Measurements from ENCODE around the gene GOLGA6D. TPM values are rescaled to one million over a fixed set of nuclear protein-coding genes. Genes with fewer than 3 reads are reported as not detected.
"Not testable (repeated sequence)": the region's sequence is repeated elsewhere in the genome, so short reads cannot be mapped to it uniquely, and the experiment has no call there.

GOLGA6D gene
- total and polyA plus RNA-seq, 2 of the 8 experiments (the other 6 are each of a cell fraction or from before 2014, with no cell fraction given), result 0.27 to 0.69 TPM

DNA sequence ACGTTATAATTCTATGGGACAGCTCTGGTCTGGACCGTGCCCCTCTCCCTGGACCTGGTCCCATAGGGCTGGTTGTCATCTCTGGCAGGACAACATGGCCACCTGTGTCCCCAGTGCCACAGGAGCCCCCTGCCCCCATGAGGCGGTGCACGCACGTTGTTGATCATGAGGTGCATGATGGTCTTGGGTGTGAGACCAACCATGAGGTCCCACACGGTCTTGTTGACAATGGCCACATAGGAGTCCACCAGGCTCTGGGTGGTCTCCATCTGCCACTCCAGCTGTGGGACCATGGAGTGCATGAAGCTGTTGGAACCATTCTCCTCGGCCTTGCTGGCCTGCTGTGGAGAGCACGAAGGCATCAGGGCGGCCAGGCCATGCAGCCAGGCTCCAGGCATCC is 19.7 kb downstream of the GOLGA6D start (continued):
- no peak for TF ChIP-seq KDM1A (IDR thresholded peaks at IDR 0.05; ENCODE audit: borderline replicate concordance, low read length)
- no peak for TF ChIP-seq EP300 (IDR thresholded peaks at IDR 0.05; ENCODE audit: borderline replicate concordance in 1 of 2, low read depth in 2 of 2, low read length in 2 of 2)
- no peak for TF ChIP-seq POU5F1 (IDR thresholded peaks at IDR 0.05; ENCODE audit: low read depth, low read length)
- no peak for TF ChIP-seq KDM4A (IDR thresholded peaks at IDR 0.05; ENCODE audit: low read depth, low read length, severe bottlenecking)
- no peak for TF ChIP-seq SIN3A (conservative IDR thresholded peaks at IDR 0.05 in 1 of 2, IDR thresholded peaks at IDR 0.05 in 1 of 2; ENCODE audit: low read depth in 1 of 2, low read length in 2 of 2)

DNA sequence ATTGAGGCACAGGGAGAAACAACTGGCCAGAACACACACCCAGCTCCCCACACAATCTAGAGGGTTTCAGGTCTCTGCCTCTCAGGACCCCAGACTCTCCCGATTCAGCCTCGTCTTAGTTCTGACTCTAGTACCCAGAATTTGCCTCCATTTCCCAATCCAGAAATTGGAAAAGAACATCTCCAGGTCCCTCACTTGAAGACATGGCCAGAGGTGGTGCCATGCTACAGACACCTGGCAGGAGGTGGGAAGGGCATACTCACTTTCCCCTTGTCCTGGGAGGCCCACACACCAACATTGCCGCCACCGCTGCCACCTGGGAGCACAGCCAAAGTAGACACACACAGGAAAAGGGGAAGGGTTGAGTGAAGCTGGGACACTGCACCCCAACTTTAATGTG is 20.1 kb downstream of the GOLGA6D start:
- H3K23ac ChIP-seq (ENCODE audit: insufficient read length); H2BK120ac ChIP-seq (replicated peaks; ENCODE audit: low read depth, low read length); H4K5ac ChIP-seq (ENCODE audit: insufficient read length, low read depth, low read length); H3K9me3 ChIP-seq (ENCODE audit: insufficient read depth in 2 of 2, low read depth in 1 of 2, low read length in 1 of 2); H4K8ac ChIP-seq (ENCODE audit: extremely low read depth, insufficient read depth, low read length); DNase-seq (ENCODE audit: low read depth in 1 of 2, low spot score in 2 of 2); H2AFZ ChIP-seq (ENCODE audit: low read length); H3K79me2 ChIP-seq (ENCODE audit: control insufficient read depth in 1 of 2, insufficient read depth in 2 of 2, low read length in 2 of 2); H4K20me1 ChIP-seq (replicated peaks in 1 of 2; ENCODE audit: control insufficient read depth in 1 of 2, insufficient read depth in 2 of 2, low read length in 2 of 2); H3K4me2 ChIP-seq (ENCODE audit: insufficient read depth in 1 of 2, low read depth in 2 of 2, low read length in 2 of 2); CTCF ChIA-PET (ENCODE audit: partially characterized antibody); H3K14ac ChIP-seq (ENCODE audit: insufficient read length); H3K27me3 ChIP-seq (replicated peaks in 1 of 4; ENCODE audit: control insufficient read depth in 3 of 4, extremely low read depth in 1 of 4, insufficient read depth in 3 of 4, low read length in 3 of 4); H2BK15ac ChIP-seq (ENCODE audit: low read length); H3K23me2 ChIP-seq (ENCODE audit: low read depth, low read length); H3K79me1 ChIP-seq (ENCODE audit: low read depth, low read length); H4K91ac ChIP-seq (replicated peaks; ENCODE audit: insufficient read length, low read length); H2BK5ac ChIP-seq (ENCODE audit: low read depth, low read length); H2BK20ac ChIP-seq (ENCODE audit: low read length); H3K18ac ChIP-seq (ENCODE audit: extremely low read depth, low read length); H3K36me3 ChIP-seq (ENCODE audit: control insufficient read depth in 2 of 4, insufficient read depth in 4 of 4, low read length in 3 of 4); H3K27ac ChIP-seq (ENCODE audit: low read depth, low read length); H3K4me3 ChIP-seq (ENCODE audit: extremely low read depth in 1 of 4, insufficient read depth in 2 of 4, low read depth in 3 of 4, low read length in 4 of 4); FAIRE-seq; H2AK5ac ChIP-seq (ENCODE audit: low read depth, low read length); H3K56ac ChIP-seq (replicated peaks; ENCODE audit: insufficient read length, low read depth, low read length); H3K4me1 ChIP-seq (replicated peaks in 1 of 4; ENCODE audit: control insufficient read depth in 3 of 4, insufficient read depth in 4 of 4, low read length in 3 of 4); POLR2A ChIA-PET (ENCODE audit: partially characterized antibody); H3K4ac ChIP-seq (replicated peaks; ENCODE audit: insufficient read length, low read depth, low read length); H2BK12ac ChIP-seq (ENCODE audit: low read depth, low read length); H3K9ac ChIP-seq (replicated peaks in 1 of 4; ENCODE audit: extremely low read depth in 1 of 4, low read depth in 3 of 4, low read length in 3 of 4): not testable (repeated sequence)
- WGBS, 2 experiments (ENCODE audit: extremely low coverage in 1 of 2, insufficient coverage in 1 of 2, insufficient read length in 1 of 2, insufficient replicate concordance in 2 of 2, low coverage in 1 of 2, low lambda C conversion rate in 2 of 2, missing lambda C conversion rate in 1 of 2), result 93% methylated on average over 3 of the region's 4 CpGs; no CpG with 5 or more reads in 1 of the 2 experiments

Data from H1 (cell line).